Measurements from ENCODE around the gene SIT1. TPM values are rescaled to one million over a fixed set of nuclear protein-coding genes. Genes with fewer than 3 reads are reported as not detected.
"Not testable (repeated sequence)": the region's sequence is repeated elsewhere in the genome, so short reads cannot be mapped to it uniquely, and the experiment has no call there.

The SIT1 gene
- total RNA-seq, 1 donor from 2014 or later: 1.0 TPM

DNA sequence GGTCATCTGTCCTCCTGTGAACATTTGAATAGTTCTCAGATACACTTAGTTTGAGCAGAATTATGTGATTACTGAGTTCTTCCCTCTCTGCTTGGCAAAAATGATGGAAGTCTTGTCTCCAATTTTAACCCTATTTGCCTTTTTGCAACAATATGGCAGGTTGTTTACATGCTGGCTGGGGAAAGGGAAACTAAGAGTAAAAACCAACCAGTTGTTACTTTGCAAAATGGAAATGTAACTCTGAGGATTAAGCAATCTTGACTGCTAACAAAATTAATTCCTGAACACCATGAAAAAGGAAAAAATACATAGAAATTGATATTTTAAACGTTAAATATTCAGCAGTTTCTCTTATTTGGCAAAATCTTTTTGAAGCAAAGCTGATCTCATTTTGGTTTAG, 11.1 kb downstream of the SIT1 start:
- no peak overlapping the region for H3K9ac ChIP-seq (ENCODE audit: low read depth in 1 of 3, low read length in 3 of 3)
- no peaks in the 10 kb centered on the region for H3K9me3 ChIP-seq (ENCODE audit: control insufficient read depth in 3 of 3, low read length in 3 of 3)
- H3K36me3 ChIP-seq (ENCODE audit: control insufficient read depth in 3 of 3, insufficient read depth in 3 of 3, low read length in 3 of 3): no peaks in the 10 kb centered on the region
- H3K27ac ChIP-seq (ENCODE audit: low read depth, low read length): no peak overlapping the region
- no peak overlapping the region for H3K4me3 ChIP-seq (ENCODE audit: low read length in 3 of 3)
- H3K27me3 ChIP-seq (ENCODE audit: control insufficient read depth in 3 of 3, insufficient read depth in 3 of 3, low read length in 3 of 3): no peaks in the 10 kb centered on the region
- no peaks in the 10 kb centered on the region for H3K4me1 ChIP-seq (ENCODE audit: control insufficient read depth in 3 of 3, insufficient read depth in 3 of 3, low read length in 3 of 3)

DNA sequence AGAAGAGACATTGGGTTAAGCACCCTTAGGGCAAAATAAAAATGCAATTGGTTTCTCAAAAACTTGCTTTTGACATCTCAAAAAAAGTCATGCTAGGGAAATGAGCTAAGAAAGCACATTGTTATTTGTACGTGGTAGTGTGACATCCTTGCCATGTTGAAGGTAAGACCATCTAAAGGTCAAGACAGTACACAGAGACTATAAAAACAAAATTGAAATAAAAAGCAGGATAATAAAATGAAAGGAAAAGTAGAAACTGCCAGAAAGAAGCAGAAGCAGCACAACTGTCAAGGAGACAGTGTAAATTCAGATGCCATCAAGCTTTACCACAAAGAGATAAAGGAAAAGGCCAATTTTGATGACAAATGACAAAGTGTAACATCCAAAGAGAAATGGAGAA, 11.5 kb downstream of the SIT1 start:
- H3K4me1 ChIP-seq (ENCODE audit: control insufficient read depth in 3 of 3, insufficient read depth in 3 of 3, low read length in 3 of 3); H3K4me3 ChIP-seq (ENCODE audit: low read length in 3 of 3); H3K9ac ChIP-seq (ENCODE audit: low read depth in 1 of 3, low read length in 3 of 3); H3K27me3 ChIP-seq (ENCODE audit: control insufficient read depth in 3 of 3, insufficient read depth in 3 of 3, low read length in 3 of 3); H3K9me3 ChIP-seq (ENCODE audit: control insufficient read depth in 3 of 3, low read length in 3 of 3); H3K36me3 ChIP-seq (ENCODE audit: control insufficient read depth in 3 of 3, insufficient read depth in 3 of 3, low read length in 3 of 3); H3K27ac ChIP-seq (ENCODE audit: low read depth, low read length): not testable (repeated sequence)

DNA sequence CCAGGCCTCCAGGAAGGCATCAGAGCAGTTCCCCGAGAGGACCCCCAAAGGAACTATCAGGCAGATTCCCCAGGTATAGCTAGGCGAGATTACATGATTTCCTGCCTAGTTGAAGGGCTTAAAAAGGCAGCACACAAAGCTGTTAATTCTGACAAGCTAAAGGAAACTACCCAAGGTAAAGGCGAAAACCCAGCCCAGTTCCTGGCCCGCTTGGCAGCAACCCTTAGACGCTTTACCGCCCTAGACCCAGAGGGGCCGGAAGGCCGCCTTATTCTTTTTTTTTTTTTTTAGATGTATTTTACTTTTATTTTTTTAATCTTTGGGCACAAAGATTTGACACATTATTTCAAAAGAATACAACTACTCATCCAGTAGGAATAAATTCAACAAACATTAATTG, 12.0 kb downstream of the SIT1 start:
- not testable (repeated sequence) for H3K4me1 ChIP-seq (ENCODE audit: control insufficient read depth in 3 of 3, insufficient read depth in 3 of 3, low read length in 3 of 3); H3K27me3 ChIP-seq (ENCODE audit: control insufficient read depth in 3 of 3, insufficient read depth in 3 of 3, low read length in 3 of 3); H3K9me3 ChIP-seq (ENCODE audit: control insufficient read depth in 3 of 3, low read length in 3 of 3); H3K27ac ChIP-seq (ENCODE audit: low read depth, low read length); H3K4me3 ChIP-seq (ENCODE audit: low read length in 3 of 3); H3K36me3 ChIP-seq (ENCODE audit: control insufficient read depth in 3 of 3, insufficient read depth in 3 of 3, low read length in 3 of 3); H3K9ac ChIP-seq (ENCODE audit: low read depth in 1 of 3, low read length in 3 of 3)

DNA sequence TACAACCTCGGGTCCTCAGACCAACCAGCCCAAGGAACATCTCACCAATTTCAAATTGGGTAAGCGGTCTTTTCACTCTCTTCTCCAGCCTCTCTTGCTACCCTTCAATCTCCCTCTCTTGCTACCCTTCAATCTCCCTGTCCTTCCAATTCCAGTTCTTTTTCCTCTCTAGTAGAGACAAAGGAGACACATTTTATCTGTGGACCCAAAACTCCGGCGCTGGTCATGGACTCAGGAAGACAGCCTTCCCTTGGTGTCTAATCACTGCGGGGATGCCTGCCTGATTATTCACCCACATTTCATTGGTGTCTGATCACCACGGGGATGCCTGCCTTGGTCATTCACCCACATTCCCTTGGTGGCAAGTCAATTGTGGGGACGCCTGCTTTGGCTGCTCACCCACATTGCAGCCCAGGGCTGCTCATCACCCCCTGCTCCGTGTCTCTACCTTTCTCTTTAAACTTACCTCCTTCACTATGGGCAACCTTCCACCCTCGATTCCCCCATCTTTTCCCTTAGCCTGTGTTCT, 13.2 kb downstream of the SIT1 start:
- not testable (repeated sequence) for H3K36me3 ChIP-seq (ENCODE audit: control insufficient read depth in 3 of 3, insufficient read depth in 3 of 3, low read length in 3 of 3); H3K9me3 ChIP-seq (ENCODE audit: control insufficient read depth in 3 of 3, low read length in 3 of 3); H3K27me3 ChIP-seq (ENCODE audit: control insufficient read depth in 3 of 3, insufficient read depth in 3 of 3, low read length in 3 of 3); H3K27ac ChIP-seq (ENCODE audit: low read depth, low read length); H3K4me3 ChIP-seq (ENCODE audit: low read length in 3 of 3); H3K9ac ChIP-seq (ENCODE audit: low read depth in 1 of 3, low read length in 3 of 3); H3K4me1 ChIP-seq (ENCODE audit: control insufficient read depth in 3 of 3, insufficient read depth in 3 of 3, low read length in 3 of 3)

DNA sequence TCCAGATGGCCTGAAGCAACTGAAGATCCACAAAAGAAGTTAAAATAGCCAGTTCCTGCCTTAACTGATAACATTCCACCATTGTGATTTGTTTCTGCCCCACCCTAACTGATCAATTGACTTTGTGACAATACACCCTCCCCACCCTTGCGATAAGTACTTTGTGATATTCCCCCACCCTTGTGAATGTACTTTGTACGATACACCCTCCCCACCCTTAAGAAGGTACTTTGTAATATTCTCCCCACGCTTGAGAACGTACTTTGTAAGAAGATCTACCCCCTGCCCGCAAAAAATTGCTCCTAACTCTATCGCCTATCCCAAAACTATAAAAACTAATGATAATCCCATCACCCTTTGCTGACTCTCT, 13.9 kb downstream of the SIT1 start:
- peak overlapping the region; percentile 30 for H3K27ac ChIP-seq (ENCODE audit: low read depth, low read length)
- not testable (repeated sequence) for H3K9ac ChIP-seq (ENCODE audit: low read depth in 1 of 3, low read length in 3 of 3); H3K4me1 ChIP-seq (ENCODE audit: control insufficient read depth in 3 of 3, insufficient read depth in 3 of 3, low read length in 3 of 3)

DNA sequence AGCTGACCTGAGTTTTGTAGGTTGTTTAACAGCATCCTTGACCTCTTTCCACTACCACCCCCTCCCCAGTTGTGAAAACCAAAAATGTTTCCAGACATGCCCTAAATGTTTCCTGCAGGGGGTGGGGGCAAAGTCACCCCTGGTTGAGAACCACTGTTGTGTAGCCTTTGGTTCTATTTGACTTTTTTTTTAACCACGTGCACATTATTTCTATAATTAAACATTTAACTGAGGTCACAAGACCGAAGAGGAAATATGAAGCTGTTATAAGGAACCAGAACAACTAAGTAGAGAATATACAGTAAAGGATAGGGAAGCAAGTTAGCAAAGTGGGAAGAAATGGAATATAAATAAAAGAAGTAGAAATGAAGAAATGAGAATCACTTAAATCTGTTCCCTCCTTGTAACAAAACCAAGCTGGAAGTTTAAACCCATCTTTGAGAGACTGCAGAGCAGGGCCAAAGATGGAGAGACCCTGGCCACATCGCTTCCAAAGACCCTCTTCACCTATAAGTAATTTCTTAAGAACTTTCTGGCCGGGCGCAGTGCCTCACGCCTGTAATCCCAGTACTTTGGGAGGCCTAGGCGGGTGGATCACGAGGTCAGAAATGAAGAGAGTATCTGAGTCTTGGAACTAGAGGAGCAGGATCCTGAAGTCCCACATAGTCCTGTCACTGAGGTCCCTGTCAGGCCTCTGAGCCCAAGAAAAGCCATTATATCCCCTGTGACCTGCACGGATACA, 14.4 kb downstream of the SIT1 start:
- no peaks in the 10 kb centered on the region for H3K4me1 ChIP-seq (ENCODE audit: control insufficient read depth in 3 of 3, insufficient read depth in 3 of 3, low read length in 3 of 3)
- no peak overlapping the region for H3K9ac ChIP-seq (ENCODE audit: low read depth in 1 of 3, low read length in 3 of 3)
- peak overlapping the region; percentile 30 for H3K27ac ChIP-seq (ENCODE audit: low read depth, low read length)
- H3K27me3 ChIP-seq (ENCODE audit: control insufficient read depth in 3 of 3, insufficient read depth in 3 of 3, low read length in 3 of 3): no peaks in the 10 kb centered on the region
- no peak overlapping the region for H3K4me3 ChIP-seq (ENCODE audit: low read length in 3 of 3)
- H3K9me3 ChIP-seq (ENCODE audit: control insufficient read depth in 3 of 3, low read length in 3 of 3): no peaks in the 10 kb centered on the region
- H3K36me3 ChIP-seq (ENCODE audit: control insufficient read depth in 3 of 3, insufficient read depth in 3 of 3, low read length in 3 of 3): no peaks in the 10 kb centered on the region

More for the DNA sequence above, 13.9 kb downstream of the SIT1 start:
- H3K9me3 ChIP-seq (ENCODE audit: control insufficient read depth in 3 of 3, low read length in 3 of 3); H3K27me3 ChIP-seq (ENCODE audit: control insufficient read depth in 3 of 3, insufficient read depth in 3 of 3, low read length in 3 of 3); H3K4me3 ChIP-seq (ENCODE audit: low read length in 3 of 3); H3K36me3 ChIP-seq (ENCODE audit: control insufficient read depth in 3 of 3, insufficient read depth in 3 of 3, low read length in 3 of 3): not testable (repeated sequence)

DNA sequence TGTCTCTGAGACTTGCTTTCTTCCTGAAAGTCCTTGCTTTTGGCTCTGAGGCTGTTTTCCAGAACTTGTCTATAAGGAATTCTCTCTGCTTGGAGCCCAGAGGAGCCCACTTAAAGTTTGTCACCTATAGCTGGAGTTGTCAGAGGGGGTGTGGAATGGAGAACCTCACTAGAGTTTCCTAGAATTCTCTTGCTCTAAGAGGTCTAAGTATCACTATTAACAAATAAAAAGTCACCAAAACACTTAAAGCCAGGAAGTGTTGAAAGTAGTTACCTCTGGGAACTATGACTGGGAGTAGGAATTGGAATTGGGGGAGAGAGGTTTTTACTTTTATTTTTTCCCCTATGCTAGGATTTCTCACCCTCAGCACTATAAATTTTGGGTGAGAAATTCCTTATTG, 15.0 kb downstream of the SIT1 start:
- H3K4me3 ChIP-seq (ENCODE audit: low read length in 3 of 3): no peak overlapping the region
- H3K4me1 ChIP-seq (ENCODE audit: control insufficient read depth in 3 of 3, insufficient read depth in 3 of 3, low read length in 3 of 3): no peaks in the 10 kb centered on the region
- no peak overlapping the region for H3K9ac ChIP-seq (ENCODE audit: low read depth in 1 of 3, low read length in 3 of 3)
- H3K36me3 ChIP-seq (ENCODE audit: control insufficient read depth in 3 of 3, insufficient read depth in 3 of 3, low read length in 3 of 3): no peaks in the 10 kb centered on the region
- H3K27ac ChIP-seq (ENCODE audit: low read depth, low read length): no peak overlapping the region
- no peaks in the 10 kb centered on the region for H3K27me3 ChIP-seq (ENCODE audit: control insufficient read depth in 3 of 3, insufficient read depth in 3 of 3, low read length in 3 of 3)
- H3K9me3 ChIP-seq (ENCODE audit: control insufficient read depth in 3 of 3, low read length in 3 of 3): no peaks in the 10 kb centered on the region

DNA sequence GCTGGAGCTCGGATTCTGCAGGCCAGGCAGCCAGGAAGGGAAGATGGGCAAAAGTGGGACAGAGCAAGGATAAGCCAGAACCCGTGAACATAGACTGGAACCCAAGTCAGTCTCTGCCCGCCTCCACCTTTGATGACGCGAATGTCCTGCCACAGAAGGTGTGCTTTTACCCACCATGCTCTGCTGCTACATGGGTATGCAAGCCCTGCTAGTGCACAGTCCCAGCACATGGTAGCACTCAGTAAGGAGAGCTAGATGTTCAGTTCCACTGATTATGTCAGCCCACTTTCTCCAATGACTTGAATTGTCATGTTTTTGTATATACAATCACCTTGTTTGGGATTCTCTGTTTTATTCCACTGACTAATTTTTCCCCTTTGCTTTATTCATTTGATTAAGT, 21.1 kb downstream of the SIT1 start:
- Histone ChIP-seq H3K36me3 (ENCODE audit: control insufficient read depth in 3 of 3, insufficient read depth in 3 of 3, low read length in 3 of 3) (no peaks in the 10 kb centered on the region), H3K9ac (ENCODE audit: low read depth in 1 of 3, low read length in 3 of 3) (no peak overlapping the region), H3K4me1 (ENCODE audit: control insufficient read depth in 3 of 3, insufficient read depth in 3 of 3, low read length in 3 of 3) (no peaks in the 10 kb centered on the region), H3K27ac (ENCODE audit: low read depth, low read length) (no peak overlapping the region), H3K9me3 (ENCODE audit: control insufficient read depth in 3 of 3, low read length in 3 of 3) (no peaks in the 10 kb centered on the region), H3K27me3 (ENCODE audit: control insufficient read depth in 3 of 3, insufficient read depth in 3 of 3, low read length in 3 of 3) (no peaks in the 10 kb centered on the region), H3K4me3 (ENCODE audit: low read length in 3 of 3) (no peak overlapping the region)

DNA sequence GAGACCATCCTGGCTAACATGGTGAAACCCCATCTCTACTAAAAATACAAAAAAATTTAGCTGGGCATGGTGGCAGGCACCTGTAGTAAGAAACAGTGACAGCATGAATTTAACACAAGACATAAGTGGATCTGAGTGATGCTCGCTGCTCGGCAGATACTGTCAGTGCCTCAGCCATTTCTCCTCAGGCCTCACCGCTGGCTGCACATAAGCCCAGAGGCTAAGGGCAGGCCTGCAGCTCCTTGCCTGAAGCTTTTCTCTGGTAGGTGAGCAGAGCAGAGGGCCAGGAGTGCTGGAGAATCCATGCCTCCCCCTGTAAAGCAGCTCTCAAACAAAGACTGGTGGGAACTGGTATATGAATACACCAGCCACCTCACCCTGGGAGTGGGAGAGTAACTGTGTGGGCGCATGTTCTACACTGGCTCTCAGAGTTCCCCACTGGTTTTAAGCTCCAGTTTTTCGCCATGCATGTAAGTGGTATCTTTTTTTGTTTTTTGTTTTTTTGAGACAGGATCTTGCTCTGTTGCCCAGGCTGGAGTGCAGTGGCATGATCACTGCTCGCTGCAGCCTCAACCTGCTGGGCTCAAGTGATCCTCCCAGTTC, 22.2 kb downstream of the SIT1 start:
- Histone ChIP-seq H3K27me3 (ENCODE audit: control insufficient read depth in 3 of 3, insufficient read depth in 3 of 3, low read length in 3 of 3) (no peaks in the 10 kb centered on the region), H3K9me3 (ENCODE audit: control insufficient read depth in 3 of 3, low read length in 3 of 3) (no peaks in the 10 kb centered on the region), H3K9ac (ENCODE audit: low read depth in 1 of 3, low read length in 3 of 3) (no peak overlapping the region), H3K27ac (ENCODE audit: low read depth, low read length) (no peak overlapping the region), H3K36me3 (ENCODE audit: control insufficient read depth in 3 of 3, insufficient read depth in 3 of 3, low read length in 3 of 3) (no peaks in the 10 kb centered on the region), H3K4me1 (ENCODE audit: control insufficient read depth in 3 of 3, insufficient read depth in 3 of 3, low read length in 3 of 3) (no peaks in the 10 kb centered on the region), H3K4me3 (ENCODE audit: low read length in 3 of 3) (no peak overlapping the region)

DNA sequence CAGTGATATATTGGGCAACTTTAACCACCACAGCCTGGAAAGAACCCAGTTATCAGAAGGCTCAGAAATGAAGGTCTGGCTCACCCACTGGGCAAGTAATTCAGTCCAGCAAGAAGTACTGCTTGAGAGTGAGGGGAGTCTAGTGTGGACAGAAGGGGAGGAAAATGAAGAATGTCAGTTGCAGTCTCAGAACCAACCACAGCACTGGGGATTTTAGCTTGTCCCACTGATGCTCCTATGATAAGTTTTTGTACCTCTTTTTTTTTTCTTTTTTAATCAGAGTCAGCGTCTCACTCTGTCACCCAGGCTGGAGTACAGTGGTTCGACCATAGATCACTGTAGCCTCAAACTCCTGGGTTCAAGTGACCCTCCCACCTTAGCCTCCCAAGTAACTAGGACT, 23.2 kb downstream of the SIT1 start:
- H3K4me3 ChIP-seq (ENCODE audit: low read length in 3 of 3): no peak overlapping the region

More for the DNA sequence above, 23.2 kb downstream of the SIT1 start:
- H3K4me1 ChIP-seq (ENCODE audit: control insufficient read depth in 3 of 3, insufficient read depth in 3 of 3, low read length in 3 of 3): no peaks in the 10 kb centered on the region
- H3K27ac ChIP-seq (ENCODE audit: low read depth, low read length): no peak overlapping the region
- H3K27me3 ChIP-seq (ENCODE audit: control insufficient read depth in 3 of 3, insufficient read depth in 3 of 3, low read length in 3 of 3): no peaks in the 10 kb centered on the region
- no peaks in the 10 kb centered on the region for H3K9me3 ChIP-seq (ENCODE audit: control insufficient read depth in 3 of 3, low read length in 3 of 3)
- no peaks in the 10 kb centered on the region for H3K36me3 ChIP-seq (ENCODE audit: control insufficient read depth in 3 of 3, insufficient read depth in 3 of 3, low read length in 3 of 3)
- no peak overlapping the region for H3K9ac ChIP-seq (ENCODE audit: low read depth in 1 of 3, low read length in 3 of 3)

Data from skeletal muscle tissue (tissue), 4 donors.